Renal cortex interstitium (tissue), 15 donors: Measurements from ENCODE around the gene SMIM35. TPM values are rescaled to one million over a fixed set of nuclear protein-coding genes. Genes with fewer than 3 reads are reported as not detected.

Experiments
- DNase-seq, 11 donors: peaks; one replicate each; pipeline ENCODE4 v3.0.0-alpha.2; 2013; ENCODE audit warnings: low read depth in 9 of 11, low spot score in 4 of 11; ENCODE audit errors: extremely low read depth in 1 of 11
- long read RNA-seq, 16 experiments: transcript quantifications; one replicate each; lab custom pipeline, GENCODE V29; 2026
- polyA plus RNA-seq, 3 donors: library from polyadenylated mRNA; unstranded; fragments of 120-200 nt; gene quantifications; one replicate each; pipeline ENCODE4 v1.2.1, GENCODE V29; 2013; ENCODE audit not compliant: insufficient read length in 3 of 3

The SMIM35 gene
- under 1 TPM; 0.09 to 0.21 (median 0.11) TPM for polyA plus RNA-seq
- long read RNA-seq, donor 1, partial matches to known transcripts = 10 of 10 reads
- long read RNA-seq, donor 1, other reads (novel, unspliced or antisense) = 0 of 10 reads
- long read RNA-seq, donor 2 = 0 reads
- long read RNA-seq, donor 3, partial matches to known transcripts = 40 of 40 reads
- long read RNA-seq, donor 3, other reads (novel, unspliced or antisense) = 0 of 40 reads
- long read RNA-seq, donor 4, partial matches to known transcripts = 20 of 26 reads
- long read RNA-seq, donor 4, other reads (novel, unspliced or antisense) = 6 of 26 reads
- long read RNA-seq, donor 5 = 0 reads
- long read RNA-seq, donor 6 = 0 reads
- long read RNA-seq, donor 7 = 0 reads
- long read RNA-seq, donor 8 = 0 reads
- long read RNA-seq, donor 9 = 0 reads
- long read RNA-seq, donor 10 = 0 reads
- long read RNA-seq, donor 11, partial matches to known transcripts = 20 of 25 reads
- long read RNA-seq, donor 11, other reads (novel, unspliced or antisense) = 5 of 25 reads
- long read RNA-seq, donor 12, partial matches to known transcripts = 23 of 23 reads
- long read RNA-seq, donor 12, other reads (novel, unspliced or antisense) = 0 of 23 reads
- long read RNA-seq, donor 13 = 0 reads
- long read RNA-seq, donor 14, partial matches to known transcripts = 30 of 30 reads
- long read RNA-seq, donor 14, other reads (novel, unspliced or antisense) = 0 of 30 reads
- long read RNA-seq, donor 15, partial matches to known transcripts = 5 of 5 reads
- long read RNA-seq, donor 15, other reads (novel, unspliced or antisense) = 0 of 5 reads
- long read RNA-seq, donor 16, partial matches to known transcripts = 60 of 70 reads
- long read RNA-seq, donor 16, other reads (novel, unspliced or antisense) = 10 of 70 reads

GRCh38 chr11:118086913-118087768 is at the start of gene SMIM35:
SMIM35 (minus strand) TSS chr11:118086963; CDS start chr11:118086757, 206 bp downstream.
- no peak for DNase-seq

DNA sequence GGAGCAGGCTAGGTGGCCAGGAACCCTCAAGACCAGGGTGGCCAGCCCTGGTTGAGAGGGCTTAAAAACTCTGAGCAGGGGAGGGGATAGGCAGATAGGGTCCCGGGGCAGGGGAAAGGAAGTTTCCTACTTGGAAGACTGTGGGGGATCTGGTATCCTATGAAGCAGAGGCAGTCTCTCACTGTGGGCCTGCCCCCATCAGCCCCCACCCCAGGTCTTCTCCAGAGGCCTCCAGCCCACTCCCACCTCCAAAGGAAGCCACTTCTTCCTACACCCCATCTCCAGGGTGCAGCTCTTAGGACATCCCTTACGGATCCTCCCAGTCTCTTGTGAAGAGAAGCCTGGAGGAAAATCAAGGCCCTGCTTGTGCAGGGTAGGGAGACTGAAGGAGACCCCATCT is 49.6 kb upstream of the SMIM35 start:
- no peak for DNase-seq

DNA sequence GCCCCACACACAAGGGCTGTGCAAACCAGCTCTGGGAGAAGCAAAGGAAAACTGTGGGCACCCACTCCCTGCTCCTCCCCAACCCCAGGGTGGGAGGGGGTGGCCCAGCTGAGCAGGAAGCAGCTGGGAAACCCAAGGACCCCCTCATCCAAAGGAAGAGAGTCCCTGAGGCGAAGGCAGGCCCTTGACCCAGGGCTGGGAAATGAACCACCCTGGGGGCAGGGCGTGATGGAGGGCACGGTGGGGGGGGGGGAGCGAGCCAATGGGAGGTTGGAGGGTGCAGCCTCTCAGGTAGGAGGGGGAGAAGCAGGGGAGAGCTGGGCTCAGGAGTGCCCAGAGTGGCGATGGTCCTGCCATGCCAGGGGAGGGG is 49.0 kb upstream of the SMIM35 start:
- no peak for DNase-seq

GRCh38 chr11:118135051-118135795 is 48.5 kb upstream of the SMIM35 start:
- no peak for DNase-seq

GRCh38 chr11:118133816-118134215 is 47.1 kb upstream of the SMIM35 start:
- DNase-seq = no peak

GRCh38 chr11:118132385-118133151 is 45.8 kb upstream of the SMIM35 start:
- no peak for DNase-seq

DNA sequence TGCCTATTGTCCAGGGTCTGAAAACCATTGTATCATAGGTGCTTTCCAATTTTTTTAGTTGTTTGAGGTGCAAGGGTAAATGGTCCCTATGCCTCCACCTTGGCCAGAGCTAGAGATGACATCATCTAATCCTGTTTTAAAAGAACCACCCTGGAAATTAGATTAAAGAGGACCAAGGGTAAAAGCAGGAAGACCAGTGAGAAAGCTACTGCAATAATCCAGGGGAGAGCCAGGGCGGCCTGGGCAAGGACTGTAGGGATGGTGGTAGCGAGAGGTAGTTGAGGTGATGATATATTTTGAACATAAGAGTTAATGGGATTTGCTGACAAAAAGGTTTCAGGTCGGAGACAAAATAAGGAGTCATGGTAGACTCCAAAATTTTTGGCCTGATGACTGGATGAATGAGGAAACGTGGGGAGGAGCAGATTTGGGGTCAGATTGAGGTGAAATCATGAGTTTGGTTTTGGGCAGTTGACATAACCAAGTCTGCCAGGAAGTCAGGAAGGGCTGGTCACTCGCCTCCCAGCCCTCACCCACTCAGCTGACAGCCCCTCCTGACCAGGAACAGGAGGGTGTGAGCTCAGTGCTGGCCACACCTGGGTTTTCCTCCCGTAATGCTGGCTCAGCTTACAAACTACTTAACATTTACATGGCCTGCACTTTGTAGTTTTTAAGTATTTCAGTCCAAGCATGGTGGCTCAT is 42.9 kb upstream of the SMIM35 start:
- DNase-seq = no peak

DNA sequence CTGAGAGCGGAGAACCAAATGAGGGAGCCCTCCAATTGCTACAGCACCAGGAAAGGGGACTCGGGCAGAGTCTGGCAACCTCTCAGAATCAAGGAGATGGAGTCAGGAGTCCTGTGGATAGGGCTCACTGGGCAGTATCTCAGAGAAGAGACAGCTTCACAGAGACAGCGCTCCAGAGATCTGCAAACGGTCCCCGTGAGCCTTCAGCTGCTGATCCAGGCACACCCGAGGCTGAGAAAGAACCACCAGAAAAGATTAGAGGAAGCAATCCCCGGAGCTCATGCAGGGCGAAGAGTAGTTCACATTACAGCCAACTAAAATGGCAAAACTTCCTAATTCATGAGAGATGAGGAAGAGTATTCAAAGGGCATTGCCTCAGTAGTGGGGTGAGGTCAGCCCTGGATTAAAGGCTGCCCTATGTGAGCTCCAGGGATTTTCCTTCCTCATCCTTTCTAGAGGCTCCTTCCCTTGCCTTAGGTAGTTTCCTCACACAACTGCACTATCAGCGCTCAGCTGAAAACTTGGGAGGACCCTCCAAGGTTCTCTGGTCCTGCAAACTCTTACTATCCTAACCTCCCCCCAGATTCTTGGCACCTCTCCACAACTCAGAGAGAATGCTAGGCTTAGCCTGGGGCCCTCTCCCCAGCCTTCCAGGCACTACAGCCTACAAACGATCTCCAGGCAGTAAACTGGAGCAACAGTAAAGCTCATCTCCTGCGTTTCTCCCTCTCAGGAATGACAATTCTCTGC is 42.1 kb upstream of the SMIM35 start:
- no peak for DNase-seq

DNA sequence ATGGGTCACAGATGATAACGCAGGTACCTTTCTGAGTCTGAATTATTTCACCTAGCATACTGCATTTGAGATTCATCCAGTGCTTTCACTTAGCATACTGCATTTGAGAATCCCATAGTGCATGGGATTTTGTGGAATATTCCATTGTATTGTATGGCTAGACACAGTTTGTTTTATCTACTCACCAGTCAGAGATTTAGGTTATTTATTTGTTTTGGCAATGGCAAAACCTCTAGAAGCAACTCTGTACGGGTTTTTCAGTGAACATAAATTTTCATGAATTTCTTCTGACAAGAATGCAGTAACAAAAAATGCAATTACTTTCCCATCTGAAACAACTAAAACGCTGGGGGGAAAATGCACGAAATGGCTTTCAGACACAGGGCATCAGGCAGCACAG is 41.5 kb upstream of the SMIM35 start:
- DNase-seq = no peak

- no peak for DNase-seq
Measured at GRCh38 chr11:118126082-118126838, 39.5 kb upstream of the SMIM35 start.

DNA sequence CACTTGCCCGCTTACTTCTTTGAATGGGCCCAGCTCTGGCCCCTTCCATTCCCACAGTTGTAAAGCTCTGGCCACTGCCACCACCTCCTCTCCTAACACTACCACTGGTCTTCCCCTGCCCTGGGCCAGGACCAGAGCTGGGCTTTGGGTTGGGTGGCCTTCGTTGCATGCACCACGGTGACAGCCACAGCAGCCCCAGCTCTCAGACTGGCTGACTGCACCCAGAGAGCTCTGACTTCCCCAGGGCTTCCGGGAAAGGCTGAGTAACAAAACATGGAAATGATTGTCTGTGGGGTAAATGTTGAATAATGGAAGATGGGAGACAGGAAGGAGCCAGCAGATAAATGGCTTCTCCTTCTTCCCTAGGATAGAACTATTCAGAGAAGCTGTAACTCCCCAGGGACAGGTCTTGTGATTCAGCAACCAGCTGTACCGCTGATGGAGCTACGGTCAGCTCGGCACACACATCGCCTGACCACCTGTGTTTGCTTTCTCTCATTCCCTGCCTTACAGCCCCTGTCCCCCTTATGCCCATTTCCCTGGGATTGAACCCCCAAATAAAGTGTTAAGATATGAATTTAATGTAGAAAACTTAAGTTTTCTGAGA is 38.3 kb upstream of the SMIM35 start:
- no peak for DNase-seq

DNA sequence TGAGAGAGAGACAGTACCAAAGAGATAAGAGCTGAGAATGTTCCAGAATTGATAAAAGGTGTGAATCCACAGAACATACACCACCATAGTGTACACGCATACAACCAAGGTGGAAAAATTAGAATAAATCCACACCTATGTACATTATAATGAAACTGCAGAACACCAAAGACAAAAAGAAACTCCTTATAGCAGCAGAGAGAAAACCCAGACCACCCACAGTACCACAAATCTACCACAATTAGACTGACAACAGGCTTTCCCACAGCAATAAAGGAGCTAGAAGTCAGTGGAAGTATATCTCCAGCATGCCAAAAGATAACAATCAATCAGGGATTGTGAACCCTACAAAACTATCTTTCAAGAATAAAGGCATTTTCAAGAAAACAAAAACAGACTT is 34.0 kb upstream of the SMIM35 start:
- DNase-seq = no peak

GRCh38 chr11:118117790-118118601 is 31.2 kb upstream of the SMIM35 start:
- DNase-seq = no peak

DNA sequence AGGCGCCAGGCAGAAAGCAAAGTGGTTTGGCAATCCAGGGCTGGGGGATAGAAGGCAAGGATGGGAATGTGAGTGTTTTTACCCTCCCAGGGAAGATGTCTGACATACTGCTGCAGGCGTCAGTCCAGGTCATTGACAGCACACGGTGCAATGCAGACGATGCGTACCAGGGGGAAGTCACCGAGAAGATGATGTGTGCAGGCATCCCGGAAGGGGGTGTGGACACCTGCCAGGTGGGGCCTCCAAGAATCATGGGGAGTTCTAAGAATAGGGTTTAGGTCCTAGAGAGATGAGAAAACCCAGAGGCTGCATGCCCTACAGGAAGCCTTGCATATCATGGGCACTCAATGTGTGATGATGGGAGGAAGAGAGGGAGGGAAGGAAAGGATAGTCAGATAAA is 28.3 kb upstream of the SMIM35 start:
- DNase-seq = no peak

DNA sequence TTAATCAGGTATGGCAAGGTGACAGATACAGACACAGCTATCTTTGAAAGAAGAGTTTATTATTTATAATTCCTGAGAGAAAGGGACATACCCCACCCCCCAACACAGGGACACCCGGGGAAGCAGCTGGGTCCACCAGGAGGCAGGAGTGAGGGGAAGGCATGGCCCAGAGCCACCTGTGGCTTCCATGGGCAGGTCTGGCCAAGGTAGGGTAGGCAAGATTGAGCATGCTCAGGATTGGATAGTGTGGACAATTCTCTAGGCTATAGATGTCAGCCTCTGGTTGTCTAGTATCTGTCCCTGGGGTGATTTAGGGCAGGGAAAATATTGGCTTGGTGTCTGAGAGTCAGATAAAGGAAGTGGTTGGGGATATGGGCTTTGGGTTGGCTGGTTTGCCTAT is 27.5 kb upstream of the SMIM35 start:
- DNase-seq = no peak
